Body of pancreas (tissue), 4 donors: Measurements from ENCODE around the gene NUDT14. TPM values are rescaled to one million over a fixed set of nuclear protein-coding genes. Genes with fewer than 3 reads are reported as not detected.
A peak's percentile ranks its signal among the peaks of the same experiment; 100 is the strongest.

Experiments used
- ATAC-seq: fragments of 150-250 bp; one replicate; pipeline ENCODE4 v1.9.1; 2016
- DNase-seq, 4 donors: peaks; one replicate each; pipeline ENCODE4 v3.0.0-alpha.2; 2019
- H3K27ac ChIP-seq, 4 donors: fragments of 200-600 bp; sonication (generic); 1 replicate in 3 of 4; 2 replicates in 1 of 4; pipeline versions ENCODE4 v1.5.1 to v1.6.1; 2016 to 2019; ENCODE audit warnings: mild to moderate bottlenecking in 1 of 4, mixed read lengths in 1 of 4, moderate library complexity in 1 of 4
- H3K27me3 ChIP-seq, 2 donors: fragments of 200-600 bp; sonication (generic); one replicate each; pipeline ENCODE4 v1.6.0; 2016; ENCODE audit warnings: mild to moderate bottlenecking in 1 of 2
- H3K36me3 ChIP-seq, 2 donors: fragments of 200-600 bp; sonication (generic); replicated peaks in 1 of 2; 2 replicates each; pipeline ENCODE4 v1.5.1; 2016; ENCODE audit warnings: low read depth in 2 of 2; ENCODE audit not compliant: insufficient read depth in 1 of 2
- H3K4me1 ChIP-seq: fragments of 200-600 bp; sonication (generic); one replicate; pipeline ENCODE4 v1.6.0; 2016
- H3K4me3 ChIP-seq, 2 donors: fragments of 200-600 bp; sonication (generic); 1 replicate in 1 of 2; 2 replicates in 1 of 2; pipeline ENCODE4 v1.5.1; 2016 to 2019
- H3K9me3 ChIP-seq, 3 donors: fragments of 200-600 bp; sonication (generic); 1 replicate in 2 of 3; 2 replicates in 1 of 3; pipeline ENCODE4 v1.5.1; 2016
- POLR2A ChIP-seq, 3 donors: fragments of 450-650 bp; IDR thresholded peaks; one replicate each; pipeline ENCODE4 v1.6.1; 2016; ENCODE audit warnings: antibody characterized with exemption in 3 of 3, mild to moderate bottlenecking in 2 of 3
- WGBS, 2 donors: methylation state at CpG; one replicate each; pipeline ENCODE4 v1.1.5; 2017; 5-methylcytosine and 5-hydroxymethylcytosine counted together
- intact Hi-C: fragments of 100-400 bp; cut with DNase I; formaldehyde crosslinking; loops from one replicate; pipeline ENCODE4 v1.15.1; 2023
- total RNA-seq, 2 donors: library from RNA; depleted of rRNA; stranded (reverse); fragments of >200 nt; gene quantifications; one replicate each; pipeline ENCODE4 v1.1.0, GENCODE V29; 2016
- TF ChIP-seq, protein P1 (sequence below), 7 experiments: fragments of 450-650 bp in 4 of 7; fragments of 200-600 bp in 3 of 7; sonication (generic) in 3 of 7; IDR thresholded peaks; one replicate each; pipeline ENCODE4 v1.5.1; 2016 to 2019; ENCODE audit warnings: antibody characterized with exemption in 7 of 7

NUDT14 gene
- total RNA-seq, 2 donors from 2014 or later = 28.8 to 66.9 TPM

DNA sequence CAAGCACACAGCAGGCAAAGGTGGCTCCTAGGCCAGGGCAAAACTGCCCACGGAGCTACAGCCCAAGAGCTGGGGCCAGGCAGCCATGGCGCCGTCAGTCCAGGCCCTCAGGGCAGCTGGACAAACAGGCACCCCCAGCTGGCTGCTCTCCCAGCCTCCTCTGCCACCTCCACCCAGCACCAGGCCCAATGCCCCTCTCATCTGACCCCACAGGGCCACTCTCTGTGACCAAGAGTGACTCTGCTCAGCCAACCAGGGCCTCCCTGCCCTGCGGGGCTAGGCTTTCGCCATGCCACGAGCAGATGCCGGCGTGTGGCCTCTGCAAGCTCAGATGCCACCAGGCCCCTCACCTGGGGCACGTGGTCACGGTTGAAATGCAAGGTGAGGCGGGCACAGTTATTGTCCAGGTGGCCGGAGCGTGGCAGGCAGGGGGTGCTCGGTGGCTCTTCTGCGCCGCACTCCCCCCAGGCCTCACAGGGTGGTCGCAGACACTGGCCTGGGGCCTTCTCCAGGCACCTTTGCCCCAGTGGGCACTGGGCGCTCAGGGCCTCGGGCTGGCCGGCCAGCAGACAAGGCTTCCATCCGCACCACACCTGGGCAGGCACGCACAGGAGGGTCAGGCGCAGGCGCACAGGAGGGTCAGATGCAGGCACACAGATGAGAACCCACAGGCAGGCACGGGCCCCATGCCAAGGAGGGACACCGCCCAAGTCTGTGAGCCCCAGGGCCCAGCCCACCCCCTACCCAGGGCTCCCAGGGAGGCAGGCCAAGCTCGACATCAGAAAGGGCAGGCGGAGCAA is 35.5 kb downstream of the NUDT14 start:
- no peak for ATAC-seq
- no peak for TF ChIP-seq POLR2A (IDR thresholded peaks at IDR 0.05)
- TF ChIP-seq, protein P1, sequence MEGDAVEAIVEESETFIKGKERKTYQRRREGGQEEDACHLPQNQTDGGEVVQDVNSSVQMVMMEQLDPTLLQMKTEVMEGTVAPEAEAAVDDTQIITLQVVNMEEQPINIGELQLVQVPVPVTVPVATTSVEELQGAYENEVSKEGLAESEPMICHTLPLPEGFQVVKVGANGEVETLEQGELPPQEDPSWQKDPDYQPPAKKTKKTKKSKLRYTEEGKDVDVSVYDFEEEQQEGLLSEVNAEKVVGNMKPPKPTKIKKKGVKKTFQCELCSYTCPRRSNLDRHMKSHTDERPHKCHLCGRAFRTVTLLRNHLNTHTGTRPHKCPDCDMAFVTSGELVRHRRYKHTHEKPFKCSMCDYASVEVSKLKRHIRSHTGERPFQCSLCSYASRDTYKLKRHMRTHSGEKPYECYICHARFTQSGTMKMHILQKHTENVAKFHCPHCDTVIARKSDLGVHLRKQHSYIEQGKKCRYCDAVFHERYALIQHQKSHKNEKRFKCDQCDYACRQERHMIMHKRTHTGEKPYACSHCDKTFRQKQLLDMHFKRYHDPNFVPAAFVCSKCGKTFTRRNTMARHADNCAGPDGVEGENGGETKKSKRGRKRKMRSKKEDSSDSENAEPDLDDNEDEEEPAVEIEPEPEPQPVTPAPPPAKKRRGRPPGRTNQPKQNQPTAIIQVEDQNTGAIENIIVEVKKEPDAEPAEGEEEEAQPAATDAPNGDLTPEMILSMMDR (IDR thresholded peaks at IDR 0.05) = no peak
- H3K4me1 ChIP-seq = no peaks in the 10 kb centered on the region
- no peak overlapping the region for H3K27ac ChIP-seq
- H3K27me3 ChIP-seq = no peaks in the 10 kb centered on the region
- H3K9me3 ChIP-seq = no peaks in the 10 kb centered on the region
- 94 to 100% methylated on average over 3 to 25 of the region's 28 CpGs for WGBS, 2 donors
- H3K36me3 ChIP-seq = no peaks in the 10 kb centered on the region
- DNase-seq = peak in 1 of 4 donors; percentile 10
- H3K4me3 ChIP-seq = no peak overlapping the region
- intact Hi-C loops = no loop called here

- DNase-seq (peak in 1 of 4 donors; percentile 10), ATAC-seq (no peak)
- no peaks in the 10 kb centered on the region for H3K4me1 ChIP-seq
- no peak overlapping the region for H3K27ac ChIP-seq
- 90 to 93% methylated on average over 8 to 32 of the region's 32 CpGs for WGBS, 2 donors
- H3K36me3 ChIP-seq = no peaks in the 10 kb centered on the region
- TF ChIP-seq, protein P1 (IDR thresholded peaks at IDR 0.05) = no peak
- no peak for TF ChIP-seq POLR2A (IDR thresholded peaks at IDR 0.05)
- H3K27me3 ChIP-seq = no peaks in the 10 kb centered on the region
- H3K9me3 ChIP-seq = peaks cover 0 to 5% (median 0%) of the 10 kb centered on the region in 3 donors
- no peak overlapping the region for H3K4me3 ChIP-seq
- intact Hi-C loops = no loop called here
Observed at GRCh38 chr14:105144666-105145380, 36.3 kb downstream of the NUDT14 start.

DNA sequence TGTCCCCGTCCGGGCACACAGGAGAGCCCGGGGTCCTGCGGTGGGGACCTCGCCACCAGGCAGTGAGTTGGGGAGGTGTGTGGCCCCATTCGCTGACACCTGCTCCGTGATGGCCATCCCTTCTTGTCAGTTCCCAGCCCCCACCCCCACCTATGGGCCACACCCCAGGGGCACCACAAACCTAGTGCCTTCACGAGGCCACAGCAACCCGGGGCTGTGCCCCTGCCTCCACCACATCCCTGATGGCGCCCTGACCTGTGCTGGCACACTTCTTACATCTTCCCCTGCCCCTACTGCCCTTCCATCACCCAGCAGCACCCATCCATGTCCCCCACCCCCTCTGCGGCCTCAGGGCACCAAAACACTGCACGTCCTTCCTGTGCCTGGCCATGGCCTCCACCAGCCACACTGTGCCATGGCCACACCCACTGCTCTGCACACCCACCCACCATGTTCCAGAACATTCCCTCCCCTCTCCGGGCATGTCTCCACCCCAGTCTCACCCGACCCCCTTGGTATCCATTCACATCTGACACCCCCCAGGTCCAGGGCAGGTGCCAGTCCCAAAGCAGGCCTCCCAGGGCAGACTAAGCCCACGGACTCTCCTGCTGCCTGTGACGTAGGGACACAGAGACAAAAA is 37.0 kb downstream of the NUDT14 start:
- Histone ChIP-seq H3K4me3 (no peak overlapping the region), H3K27me3 (no peaks in the 10 kb centered on the region), H3K27ac (no peak overlapping the region), H3K36me3 (no peaks in the 10 kb centered on the region), H3K9me3 (peaks cover 0 to 11% (median 0%) of the 10 kb centered on the region in 3 donors), H3K4me1 (no peaks in the 10 kb centered on the region)
- WGBS, 2 donors = 91 to 96% methylated on average over 9 to 15 of the region's 16 CpGs
- DNase-seq = peak in 1 of 4 donors; percentile 10
- no peak for TF ChIP-seq POLR2A (IDR thresholded peaks at IDR 0.05)
- TF ChIP-seq, protein P1 (IDR thresholded peaks at IDR 0.05) = no peak
- ATAC-seq = no peak
- intact Hi-C loops = no loop called here

DNA sequence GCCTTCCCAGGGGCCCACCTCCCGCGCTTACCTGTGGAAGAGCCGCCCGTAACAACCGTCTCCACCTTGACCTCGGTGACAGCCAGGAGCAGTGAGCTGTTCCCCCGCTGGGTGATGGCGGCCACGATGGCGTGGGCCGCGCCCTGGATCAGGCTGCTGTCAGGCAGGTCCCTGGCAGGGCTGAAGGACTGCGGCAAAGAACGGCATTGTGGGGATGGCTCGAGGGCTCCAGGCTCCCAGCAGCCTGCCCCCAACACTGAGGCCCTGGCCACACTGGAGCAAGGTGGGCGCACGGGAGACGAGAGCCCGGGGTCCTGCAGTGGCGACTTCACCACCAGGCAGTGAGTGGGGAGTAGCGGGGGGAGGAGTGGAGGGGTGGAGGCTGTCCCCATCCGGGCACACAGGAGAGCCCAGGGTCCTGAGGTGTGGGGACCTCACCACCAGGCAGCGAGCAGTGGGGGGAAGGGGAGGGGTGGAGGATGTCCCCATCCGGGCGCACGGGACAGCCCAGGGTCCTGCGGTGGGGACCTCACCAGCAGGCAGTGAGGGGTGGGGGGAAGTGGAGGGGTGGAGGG is 37.6 kb downstream of the NUDT14 start:
- intact Hi-C loops = no loop called here

More for the DNA sequence above, 37.6 kb downstream of the NUDT14 start:
- Histone ChIP-seq H3K9me3 (peaks cover 0 to 11% (median 0%) of the 10 kb centered on the region in 3 donors), H3K36me3 (no peaks in the 10 kb centered on the region), H3K27me3 (no peaks in the 10 kb centered on the region), H3K27ac (no peak overlapping the region), H3K4me3 (no peak overlapping the region), H3K4me1 (no peaks in the 10 kb centered on the region)
- ATAC-seq (no peak), DNase-seq (no peak)
- no peak for TF ChIP-seq POLR2A (IDR thresholded peaks at IDR 0.05)
- TF ChIP-seq, protein P1 (IDR thresholded peaks at IDR 0.05) = no peak
- WGBS, 2 donors = 96 to 97% methylated on average over 11 to 21 of the region's 27 CpGs
